HCT116 (cell line): ENCODE measurements around the gene EFNB1. TPM values are rescaled to one million over a fixed set of nuclear protein-coding genes. Genes with fewer than 3 reads are reported as not detected.

Experiments used
- ATAC-seq: fragments of 200-7000 bp; cut with Tn5 transposase; 2 replicates; pipeline ENCODE4 v1.9.1; 2020; ENCODE audit warnings: mild to moderate bottlenecking, moderate library complexity
- BruUV-seq: library from RNA; stranded (reverse); fragments of 400-500 nt; replicated peaks from 2 replicates; lab custom pipeline; 2021; lab: Mats Ljungman, UMichigan
- CTCF ChIA-PET: fragments of 300-600 bp; sonication (Branson Sonifier 250); formaldehyde crosslinking; loops from one replicate; lab custom pipeline; 2021; ENCODE audit warnings: antibody characterized with exemption; lab: Charles Lee
- POLR2A ChIA-PET: fragments of 300-600, 350-600 bp; sonication (Branson Sonifier 250); formaldehyde crosslinking; loops from one replicate; lab custom pipeline; 2021; ENCODE audit warnings: antibody characterized with exemption; lab: Charles Lee
- RAD21 ChIA-PET, 2 experiments: fragments of 300-600 bp; sonication (Branson Sonifier 250); formaldehyde crosslinking; loops; one replicate each; lab custom pipeline; 2023; ENCODE audit warnings: low total read pairs in 2 of 2; ENCODE audit not compliant: uncharacterized antibody in 2 of 2, unreplicated experiment in 2 of 2, low non-redundant PET in 1 of 2; lab: Charles Lee
- DNase-seq: peaks from one replicate; pipeline ENCODE4 v3.0.0-alpha.2; 2010; ENCODE audit warnings: low read depth, low spot score
- H2AFZ ChIP-seq: fragments of 200-600 bp; shearing (Covaris generic), sonication (generic); 2 replicates; pipeline ENCODE4 v1.6.1; 2017; ENCODE audit warnings: low read depth, mixed run types, mixed read lengths, antibody characterized with exemption, low read length; ENCODE audit not compliant: poor library complexity, severe bottlenecking
- H3K27ac ChIP-seq: 2 replicates; pipeline ENCODE4 v1.5.1; 2012; ENCODE audit warnings: low read depth, low read length
- H3K27me3 ChIP-seq: fragments of 200-600 bp; sonication (generic); 2 replicates; pipeline ENCODE4 v1.6.1; 2016; ENCODE audit warnings: mixed run types, low read length, mixed read lengths; ENCODE audit not compliant: insufficient read depth
- H3K36me3 ChIP-seq, 2 experiments: fragments of 200-500 bp in 1 of 2; fragments of 200-600 bp in 1 of 2; sonication (Bioruptor generic) in 1 of 2; sonication (generic) in 1 of 2; 2 replicates each; pipeline versions ENCODE4 v1.5.1 to v1.6.1; 2014 to 2016; ENCODE audit warnings: low read length in 2 of 2, inconsistent platforms in 1 of 2, mixed read lengths in 1 of 2, mixed run types in 1 of 2; ENCODE audit not compliant: insufficient read depth in 2 of 2, control insufficient read depth in 1 of 2
- H3K4me1 ChIP-seq, 2 experiments: fragments of 200-600 bp in 1 of 2; sonication (generic) in 1 of 2; 2 replicates each; pipeline versions ENCODE4 v1.5.1 to v1.6.1; 2012 to 2017; ENCODE audit warnings: low read length in 2 of 2, inconsistent platforms in 1 of 2, mild to moderate bottlenecking in 1 of 2, mixed read lengths in 1 of 2, mixed run types in 1 of 2, moderate library complexity in 1 of 2; ENCODE audit not compliant: insufficient read depth in 2 of 2, control insufficient read depth in 1 of 2
- H3K4me2 ChIP-seq: fragments of 200-600 bp; sonication (generic); 2 replicates; pipeline ENCODE4 v1.6.1; 2017; ENCODE audit warnings: mixed run types, low read length, mixed read lengths
- H3K4me3 ChIP-seq, 2 experiments: fragments of 200-600 bp in 1 of 2; sonication (generic) in 1 of 2; replicated peaks in 1 of 2; 2 replicates each; pipeline ENCODE4 v1.5.1; 2011 to 2016; ENCODE audit warnings: low read length in 2 of 2, control low read depth in 1 of 2, low read depth in 1 of 2, mild to moderate bottlenecking in 1 of 2, mixed read lengths in 1 of 2, mixed run types in 1 of 2
- H3K79me2 ChIP-seq: fragments of 200-600 bp; sonication (generic); 2 replicates; pipeline ENCODE4 v1.6.1; 2017; ENCODE audit warnings: mild to moderate bottlenecking, mixed run types, low read length, moderate library complexity, mixed read lengths; ENCODE audit not compliant: insufficient read depth
- H3K9ac ChIP-seq: fragments of 200-600 bp; sonication (generic); 2 replicates; pipeline ENCODE4 v1.6.1; 2016; ENCODE audit warnings: low read length, mixed read lengths
- H3K9me2 ChIP-seq: fragments of 200-600 bp; sonication (generic), shearing (Covaris generic); 2 replicates; pipeline ENCODE4 v1.6.1; 2017; ENCODE audit warnings: mixed run types, mild to moderate bottlenecking, moderate library complexity; ENCODE audit not compliant: insufficient read depth
- H3K9me3 ChIP-seq, 2 experiments: fragments of 200-500 bp in 1 of 2; fragments of 200-600 bp in 1 of 2; sonication (Bioruptor generic) in 1 of 2; sonication (generic) in 1 of 2; 2 replicates each; pipeline ENCODE4 v1.6.1; 2014 to 2017; ENCODE audit warnings: low read length in 2 of 2, mixed read lengths in 2 of 2, inconsistent platforms in 1 of 2, low read depth in 1 of 2, mild to moderate bottlenecking in 1 of 2, mixed run types in 1 of 2, moderate library complexity in 1 of 2; ENCODE audit not compliant: control insufficient read depth in 1 of 2, insufficient read depth in 1 of 2
- H4K20me1 ChIP-seq: fragments of 200-600 bp; sonication (generic), shearing (Covaris generic); 2 replicates; pipeline ENCODE4 v1.6.1; 2017; ENCODE audit warnings: mixed run types, mild to moderate bottlenecking, moderate library complexity; ENCODE audit not compliant: insufficient read depth
- CBX3 ChIP-seq: IDR thresholded peaks from 2 replicates; pipeline ENCODE4 v1.6.1; 2012; ENCODE audit warnings: low read depth
- CEBPB ChIP-seq: IDR thresholded peaks from 2 replicates; pipeline ENCODE4 v1.6.1; 2012; ENCODE audit warnings: low read depth
- CTCF ChIP-seq, 3 experiments: fragments of 200-600 bp in 1 of 3; sonication (generic) in 1 of 3; IDR thresholded peaks in 2 of 3; conservative IDR thresholded peaks in 1 of 3; 2 replicates each; pipeline ENCODE4 v1.5.1; 2012 to 2017; ENCODE audit warnings: low read depth in 2 of 3, low read length in 2 of 3, antibody characterized with exemption in 1 of 3, borderline replicate concordance in 1 of 3, control low read depth in 1 of 3, mild to moderate bottlenecking in 1 of 3, mixed read lengths in 1 of 3, mixed run types in 1 of 3, moderate library complexity in 1 of 3; ENCODE audit not compliant: insufficient read depth in 1 of 3
- EGR1 ChIP-seq: IDR thresholded peaks from 2 replicates; pipeline ENCODE4 v1.6.1; 2012; ENCODE audit warnings: low read depth
- ELF1 ChIP-seq: IDR thresholded peaks from 2 replicates; pipeline ENCODE4 v1.6.1; 2012; ENCODE audit warnings: low read depth, borderline replicate concordance
- EZH2phosphoT487 ChIP-seq: fragments of 200-600 bp; IDR thresholded peaks from 2 replicates; pipeline ENCODE4 v1.6.1; 2018; ENCODE audit warnings: antibody characterized with exemption, borderline replicate concordance
- FOSL1 ChIP-seq: IDR thresholded peaks from 2 replicates; pipeline ENCODE4 v1.6.1; 2012; ENCODE audit warnings: low read depth
- MAX ChIP-seq: IDR thresholded peaks from 2 replicates; pipeline ENCODE4 v1.6.1; 2012
- POLR2A ChIP-seq: IDR thresholded peaks from 2 replicates; pipeline ENCODE4 v1.7.0; 2011; ENCODE audit warnings: borderline replicate concordance; ENCODE audit not compliant: insufficient read depth, insufficient read length; ENCODE audit errors: extremely low read depth
- RAD21 ChIP-seq: IDR thresholded peaks from 2 replicates; pipeline ENCODE4 v1.6.1; 2012; ENCODE audit warnings: low read depth, mild to moderate bottlenecking
- TCF7L2 ChIP-seq: IDR thresholded peaks from 2 replicates; pipeline ENCODE4 v1.7.0; 2011; ENCODE audit warnings: borderline replicate concordance, inconsistent platforms; ENCODE audit not compliant: insufficient read depth, insufficient read length; ENCODE audit errors: extremely low read depth
- YY1 ChIP-seq: IDR thresholded peaks from 2 replicates; pipeline ENCODE4 v1.6.1; 2011; ENCODE audit warnings: low read length, low read depth, moderate library complexity, mild to moderate bottlenecking; ENCODE audit not compliant: insufficient replicate concordance; ENCODE audit errors: extremely low read depth
- ZNF274 ChIP-seq: fragments of 200-500 bp; sonication (Bioruptor generic); IDR thresholded peaks from 2 replicates; pipeline ENCODE4 v1.6.1; 2014; ENCODE audit warnings: mild to moderate bottlenecking, low read depth, low read length, inconsistent platforms
- intact Hi-C: fragments of 100-400 bp; cut with micrococcal nuclease; formaldehyde crosslinking; loops from 2 replicates; pipeline ENCODE4 v1.10.0; 2022
- total RNA-seq: library from RNA; stranded (reverse); gene quantifications from one replicate; pipeline ENCODE4 v1.2.1, GENCODE V29; 2021; ENCODE audit not compliant: unreplicated experiment

EFNB1 gene
- total RNA-seq, 1 experiment from 2014 or later, result 14.7 TPM

- BruUV-seq, result no TSS peak
- Histone ChIP-seq H4K20me1 (no peaks in the 10 kb centered on the region), H3K36me3 (no peaks in the 10 kb centered on the region; a peak in 1 of 4 replicates), H3K4me2 (no peak overlapping the region), H2AFZ (no peak overlapping the region), H3K4me3 (no peak overlapping the region), H3K9ac (no peak overlapping the region), H3K79me2 (no peaks in the 10 kb centered on the region), H3K4me1 (no peaks in the 10 kb centered on the region), H3K27me3 (no peaks in the 10 kb centered on the region), H3K9me3 (no peaks in the 10 kb centered on the region)
- POLR2A ChIA-PET, result no interaction called here
- CTCF ChIA-PET, result no interaction called here
- RAD21 ChIA-PET, result no interaction called here
- DNase-seq, result no peak
- intact Hi-C loops, result no loop called here
- ATAC-seq, result no peak
- TF ChIP-seq TCF7L2 (no peak), CTCF (IDR thresholded peaks at IDR 0.05 in 2 of 3, conservative IDR thresholded peaks at IDR 0.05 in 1 of 3; ENCODE audit: borderline replicate concordance in 1 of 3, insufficient read depth in 1 of 3, low read depth in 2 of 3, low read length in 2 of 3) (no peak), CEBPB (no peak), EZH2phosphoT487 (no peak), ELF1 (no peak), EGR1 (no peak), CBX3 (no peak), RAD21 (no peak)
- TF ChIP-seq, all 23 proteins: peak for 0
- Histone ChIP-seq H3K9me2 (no peaks in the 10 kb centered on the region), H3K27ac (no peak overlapping the region)
Measured at GRCh38 chrX:68844581-68844980, 15.8 kb downstream of the EFNB1 start.

GRCh38 chrX:68846536-68846935, 17.7 kb downstream of the EFNB1 start:
- H3K9ac ChIP-seq, result no peak overlapping the region
- no peak overlapping the region for H3K27ac ChIP-seq
- no peaks in the 10 kb centered on the region for H3K36me3 ChIP-seq
- H3K27me3 ChIP-seq, result no peaks in the 10 kb centered on the region
- no peaks in the 10 kb centered on the region for H4K20me1 ChIP-seq
- ChIA-PET CTCF (no interaction called here), POLR2A (no interaction called here), RAD21 (no interaction called here)
- H3K4me3 ChIP-seq, result no peak overlapping the region
- intact Hi-C loops, result no loop called here
- H3K79me2 ChIP-seq, result no peaks in the 10 kb centered on the region
- BruUV-seq, result no TSS peak
- no peaks in the 10 kb centered on the region for H3K4me1 ChIP-seq
- TF ChIP-seq RAD21, result no peak
- TF ChIP-seq POLR2A, result no peak
- no peak for TF ChIP-seq FOSL1
- no peak for TF ChIP-seq ELF1
- no peak for TF ChIP-seq CEBPB
- TF ChIP-seq MAX, result no peak
- no peak for TF ChIP-seq ZNF274
- no peak for TF ChIP-seq EGR1
- no peak for TF ChIP-seq CTCF (IDR thresholded peaks at IDR 0.05 in 2 of 3, conservative IDR thresholded peaks at IDR 0.05 in 1 of 3; ENCODE audit: borderline replicate concordance in 1 of 3, insufficient read depth in 1 of 3, low read depth in 2 of 3, low read length in 2 of 3)
- TF ChIP-seq YY1, result no peak
- no peaks in the 10 kb centered on the region for H3K9me3 ChIP-seq
- H3K4me2 ChIP-seq, result no peak overlapping the region
- DNase-seq (no peak), ATAC-seq (no peak)
- H2AFZ ChIP-seq, result no peak overlapping the region
- no peaks in the 10 kb centered on the region for H3K9me2 ChIP-seq
